Measurements from ENCODE around the gene ROR2. TPM values are rescaled to one million over a fixed set of nuclear protein-coding genes. Genes with fewer than 3 reads are reported as not detected.

Gene ROR2
- total and polyA plus RNA-seq, 3 experiments from 2014 or later, result 2.0 TPM; not detected in 2

GRCh38 chr9:91946653-91947488 is 3.2 kb downstream of the ROR2 start:
- Mint-ChIP-seq H3K4me1 (peaks cover 8 to 13% (median 10%) of the 10 kb centered on the region in 3 donors), H3K4me3 (no peak overlapping the region), H3K27ac (no peak overlapping the region), H3K27me3 (peaks cover 36 to 75% of the 10 kb centered on the region in 2 donors), H3K9me3 (peaks cover 0 to 3% (median 0%) of the 10 kb centered on the region in 5 donors), H3K36me3 (no peaks in the 10 kb centered on the region)
- ChIA-PET POLR2A (no interaction called here), CTCF (interaction anchor here (1.3 kb wide), 1 partner anchor 8 kb away, joined by 4 read pairs; no protein-coding TSS in a partner anchor)
- peaks cover 16% of the 10 kb centered on the region for H3K27me3 ChIP-seq (ENCODE audit: insufficient read depth, low read length, poor library complexity, severe bottlenecking)
- no peak overlapping the region for H3K4me3 ChIP-seq (ENCODE audit: low read length)
- no peak for DNase-seq
- no peaks in the 10 kb centered on the region for H3K9me3 ChIP-seq (ENCODE audit: low read length)
- no peaks in the 10 kb centered on the region for H3K4me1 ChIP-seq (ENCODE audit: insufficient read depth, low read length)
- H3K27ac ChIP-seq (ENCODE audit: low read depth, low read length), result peak overlapping the region; percentile 46
- no peaks in the 10 kb centered on the region for H3K36me3 ChIP-seq (ENCODE audit: insufficient read depth, low read length)

GRCh38 chr9:91946196-91946595 is 3.8 kb downstream of the ROR2 start:
- peak overlapping the region; percentile 46 for H3K27ac ChIP-seq (ENCODE audit: low read depth, low read length)
- Mint-ChIP-seq H3K9me3 (peaks cover 0 to 3% (median 0%) of the 10 kb centered on the region in 5 donors), H3K36me3 (no peaks in the 10 kb centered on the region), H3K4me1 (peaks cover 8 to 13% (median 10%) of the 10 kb centered on the region in 3 donors), H3K4me3 (no peak overlapping the region), H3K27me3 (peaks cover 32 to 68% of the 10 kb centered on the region in 2 donors), H3K27ac (peak overlapping the region in 1 of 8 donors; percentile 34)
- DNase-seq, result no peak
- H3K36me3 ChIP-seq (ENCODE audit: insufficient read depth, low read length), result no peaks in the 10 kb centered on the region
- peaks cover 10% of the 10 kb centered on the region for H3K27me3 ChIP-seq (ENCODE audit: insufficient read depth, low read length, poor library complexity, severe bottlenecking)
- H3K4me1 ChIP-seq (ENCODE audit: insufficient read depth, low read length), result no peaks in the 10 kb centered on the region
- no peaks in the 10 kb centered on the region for H3K9me3 ChIP-seq (ENCODE audit: low read length)
- H3K4me3 ChIP-seq (ENCODE audit: low read length), result no peak overlapping the region
- POLR2A ChIA-PET, result no interaction called here
- CTCF ChIA-PET, result interaction anchor here (1.3 kb wide), 1 partner anchor 9 kb away, joined by 4 read pairs; no protein-coding TSS in a partner anchor

- ChIA-PET CTCF (no interaction called here), POLR2A (no interaction called here)
- Mint-ChIP-seq H3K4me3 (no peak overlapping the region), H3K27ac (peak overlapping the region in 1 of 8 donors; percentile 74), H3K27me3 (peaks cover 25 to 61% of the 10 kb centered on the region in 2 donors), H3K4me1 (peaks cover 3 to 7% (median 5%) of the 10 kb centered on the region in 3 donors), H3K36me3 (no peaks in the 10 kb centered on the region), H3K9me3 (peaks cover 0 to 3% (median 0%) of the 10 kb centered on the region in 5 donors)
- H3K4me3 ChIP-seq (ENCODE audit: low read length), result no peak overlapping the region
- DNase-seq, result no peak
- H3K27ac ChIP-seq (ENCODE audit: low read depth, low read length), result peak overlapping the region; percentile 46
- H3K27me3 ChIP-seq (ENCODE audit: insufficient read depth, low read length, poor library complexity, severe bottlenecking), result peaks cover 2% of the 10 kb centered on the region
- H3K36me3 ChIP-seq (ENCODE audit: insufficient read depth, low read length), result no peaks in the 10 kb centered on the region
- H3K4me1 ChIP-seq (ENCODE audit: insufficient read depth, low read length), result no peaks in the 10 kb centered on the region
- H3K9me3 ChIP-seq (ENCODE audit: low read length), result no peaks in the 10 kb centered on the region
These were observed 4.5 kb downstream of the ROR2 start for GRCh38 chr9:91945277-91946085.

DNA sequence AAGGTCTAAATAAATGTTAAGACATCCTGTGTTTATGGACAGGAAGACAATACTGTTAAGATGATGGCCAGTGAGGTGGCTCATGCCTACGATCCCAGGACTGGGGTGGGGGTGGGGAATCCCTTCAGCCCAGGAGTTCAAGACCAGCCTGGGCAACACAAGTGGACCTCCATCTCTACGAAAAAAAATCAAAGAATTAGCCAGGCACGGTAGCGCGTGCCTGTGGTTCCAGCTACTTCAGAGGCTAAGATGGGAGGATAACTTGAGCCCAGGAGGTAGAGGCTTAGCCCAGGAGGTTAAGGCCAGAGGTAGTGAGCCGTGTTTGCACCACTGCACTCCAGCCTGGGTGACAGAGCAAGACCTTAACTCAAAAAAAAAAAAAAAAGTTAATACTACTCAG is 5.3 kb downstream of the ROR2 start:
- Histone ChIP-seq H3K27me3 (ENCODE audit: insufficient read depth, low read length, poor library complexity, severe bottlenecking) (no peaks in the 10 kb centered on the region), H3K9me3 (ENCODE audit: low read length) (no peaks in the 10 kb centered on the region), H3K36me3 (ENCODE audit: insufficient read depth, low read length) (no peaks in the 10 kb centered on the region), H3K4me3 (ENCODE audit: low read length) (no peak overlapping the region), H3K27ac (ENCODE audit: low read depth, low read length) (no peak overlapping the region), H3K4me1 (ENCODE audit: insufficient read depth, low read length) (no peaks in the 10 kb centered on the region)
- Mint-ChIP-seq H3K36me3 (no peaks in the 10 kb centered on the region), H3K27me3 (peaks cover 25 to 58% of the 10 kb centered on the region in 2 donors), H3K9me3 (peaks cover 0 to 3% (median 0%) of the 10 kb centered on the region in 5 donors), H3K4me1 (peaks cover 1 to 4% (median 3%) of the 10 kb centered on the region in 3 donors), H3K4me3 (no peak overlapping the region), H3K27ac (no peak overlapping the region)
- DNase-seq, result no peak
- CTCF ChIA-PET, result interaction anchor here (1.6 kb wide), 1 partner anchor 40 kb away, joined by 3 read pairs; no protein-coding TSS in a partner anchor
- POLR2A ChIA-PET, result no interaction called here

DNA sequence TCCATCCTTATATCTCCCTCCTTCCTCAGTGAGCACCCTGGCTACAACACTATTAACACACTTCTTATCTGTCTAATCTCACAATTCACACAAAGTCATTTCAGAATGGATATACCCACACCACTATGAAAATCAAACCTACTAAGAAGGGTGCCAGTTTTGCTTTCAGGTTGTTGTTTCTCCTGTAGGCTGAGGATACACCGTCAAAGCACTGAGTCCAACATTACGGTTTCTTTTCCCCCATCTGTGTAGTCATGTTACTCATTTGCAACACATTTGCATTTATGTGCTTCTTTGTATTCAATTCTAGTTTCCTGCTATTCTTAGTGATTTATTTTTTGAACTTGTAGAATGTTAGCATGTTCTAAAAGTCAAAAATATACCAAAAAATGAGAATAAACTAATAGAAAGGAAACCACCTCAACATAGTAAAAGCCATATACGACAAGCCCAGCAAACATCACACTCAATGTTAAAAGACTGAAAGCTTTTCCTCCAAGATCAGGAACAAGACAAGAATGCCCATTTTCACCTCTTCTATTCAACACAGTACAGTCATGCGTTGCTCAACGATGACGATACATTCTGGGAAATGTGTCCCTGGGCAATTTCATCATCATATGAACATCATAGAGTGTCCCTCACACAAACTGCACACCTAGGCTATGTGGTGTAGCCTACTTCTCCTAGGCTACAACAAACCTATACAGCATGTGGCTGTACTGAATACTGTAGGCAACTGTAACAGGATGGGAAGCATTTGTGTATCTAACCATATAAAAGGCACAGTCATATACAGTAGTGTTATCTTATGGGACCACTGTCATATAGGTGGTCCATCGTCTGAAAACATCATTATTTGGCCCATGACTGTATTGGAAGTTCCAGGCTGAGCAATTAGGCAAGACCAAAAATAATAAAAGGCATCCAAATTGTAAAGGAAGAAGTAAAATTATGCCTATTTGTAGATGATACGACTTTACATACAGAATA is 6.3 kb downstream of the ROR2 start:
- H3K27ac Mint-ChIP-seq, result peak overlapping the region in 1 of 8 donors; percentile 21
- Histone ChIP-seq H3K4me1 (ENCODE audit: insufficient read depth, low read length) (no peaks in the 10 kb centered on the region), H3K36me3 (ENCODE audit: insufficient read depth, low read length) (no peaks in the 10 kb centered on the region), H3K4me3 (ENCODE audit: low read length) (no peak overlapping the region), H3K27me3 (ENCODE audit: insufficient read depth, low read length, poor library complexity, severe bottlenecking) (no peaks in the 10 kb centered on the region), H3K27ac (ENCODE audit: low read depth, low read length) (no peak overlapping the region), H3K9me3 (ENCODE audit: low read length) (no peaks in the 10 kb centered on the region)
- ChIA-PET CTCF (interaction anchor here (1.6 kb wide), 1 partner anchor 41 kb away, joined by 3 read pairs; no protein-coding TSS in a partner anchor), POLR2A (no interaction called here)
- peaks cover 1 to 4% (median 3%) of the 10 kb centered on the region in 3 donors for H3K4me1 Mint-ChIP-seq
- no peak overlapping the region for H3K4me3 Mint-ChIP-seq
- H3K36me3 Mint-ChIP-seq, result no peaks in the 10 kb centered on the region
- peaks cover 25 to 58% of the 10 kb centered on the region in 2 donors for H3K27me3 Mint-ChIP-seq
- no peak for DNase-seq
- peaks cover 0 to 3% (median 0%) of the 10 kb centered on the region in 5 donors for H3K9me3 Mint-ChIP-seq

- H3K4me1 ChIP-seq (ENCODE audit: insufficient read depth, low read length), result no peaks in the 10 kb centered on the region
- peaks cover 0 to 3% (median 0%) of the 10 kb centered on the region in 5 donors for H3K9me3 Mint-ChIP-seq
- no peak overlapping the region for H3K4me3 ChIP-seq (ENCODE audit: low read length)
- no peaks in the 10 kb centered on the region for H3K27me3 ChIP-seq (ENCODE audit: insufficient read depth, low read length, poor library complexity, severe bottlenecking)
- H3K4me3 Mint-ChIP-seq, result no peak overlapping the region
- H3K27me3 Mint-ChIP-seq, result peaks cover 21 to 45% of the 10 kb centered on the region in 2 donors
- DNase-seq, result no peak
- no peaks in the 10 kb centered on the region for H3K36me3 ChIP-seq (ENCODE audit: insufficient read depth, low read length)
- no peaks in the 10 kb centered on the region for H3K36me3 Mint-ChIP-seq
- no peak overlapping the region for H3K27ac ChIP-seq (ENCODE audit: low read depth, low read length)
- no peak overlapping the region for H3K27ac Mint-ChIP-seq
- CTCF ChIA-PET, result no interaction called here
- POLR2A ChIA-PET, result no interaction called here
- no peaks in the 10 kb centered on the region for H3K4me1 Mint-ChIP-seq
- H3K9me3 ChIP-seq (ENCODE audit: low read length), result no peaks in the 10 kb centered on the region
These were observed 7.8 kb downstream of the ROR2 start for GRCh38 chr9:91942201-91942600.

GRCh38 chr9:91939978-91940377 is 10.1 kb downstream of the ROR2 start:
- no peak for DNase-seq
- no peaks in the 10 kb centered on the region for H3K27me3 ChIP-seq (ENCODE audit: insufficient read depth, low read length, poor library complexity, severe bottlenecking)
- H3K9me3 ChIP-seq (ENCODE audit: low read length), result no peaks in the 10 kb centered on the region
- no peak overlapping the region for H3K4me3 ChIP-seq (ENCODE audit: low read length)
- Mint-ChIP-seq H3K9me3 (peaks cover 0 to 3% (median 0%) of the 10 kb centered on the region in 5 donors), H3K27ac (peak overlapping the region in 1 of 8 donors; percentile 22), H3K4me1 (no peaks in the 10 kb centered on the region), H3K36me3 (no peaks in the 10 kb centered on the region), H3K4me3 (no peak overlapping the region), H3K27me3 (peaks cover 11 to 31% of the 10 kb centered on the region in 2 donors)
- no peaks in the 10 kb centered on the region for H3K36me3 ChIP-seq (ENCODE audit: insufficient read depth, low read length)
- no peak overlapping the region for H3K27ac ChIP-seq (ENCODE audit: low read depth, low read length)
- POLR2A ChIA-PET, result no interaction called here
- CTCF ChIA-PET, result no interaction called here
- H3K4me1 ChIP-seq (ENCODE audit: insufficient read depth, low read length), result no peaks in the 10 kb centered on the region

Measured in CD8-positive, alpha-beta memory T cell (primary cell).